Central memory CD8-positive, alpha-beta T cell (primary cell): ENCODE results near the gene PRPF40A.

Experiments used
- ATAC-seq: fragments of 150-1000 bp; cut with Tn5 transposase; replicated peaks from 2 replicates; pipeline ENCODE4 v1.10.0; 2022; ENCODE audit warnings: mild to moderate bottlenecking, moderate FRiP score, moderate number of reproducible peaks; ENCODE audit not compliant: poor library complexity, severe bottlenecking; ENCODE audit errors: extremely low read depth
- DNase-seq, 2 donors: peaks; one replicate each; pipeline ENCODE4 v3.0.0; 2021; ENCODE audit warnings: low spot score in 2 of 2
- H3K27ac Mint-ChIP-seq: one replicate; pipeline ENCODE4 v1.8.0; 2022; ENCODE audit warnings: low read depth, mild to moderate bottlenecking, moderate library complexity, mixed read lengths
- H3K27me3 Mint-ChIP-seq: one replicate; pipeline ENCODE4 v1.8.0; 2022; ENCODE audit warnings: mixed read lengths
- H3K36me3 Mint-ChIP-seq: one replicate; pipeline ENCODE4 v1.8.0; 2022; ENCODE audit warnings: mild to moderate bottlenecking, moderate library complexity, mixed read lengths; ENCODE audit not compliant: insufficient read depth
- H3K4me1 Mint-ChIP-seq: one replicate; pipeline ENCODE4 v1.8.0; 2022; ENCODE audit warnings: mixed read lengths
- H3K4me3 Mint-ChIP-seq: one replicate; pipeline ENCODE4 v1.8.0; 2022; ENCODE audit warnings: mild to moderate bottlenecking, moderate library complexity, mixed read lengths
- H3K9me3 Mint-ChIP-seq: one replicate; pipeline ENCODE4 v1.8.0; 2022; ENCODE audit warnings: mixed read lengths

Gene PRPF40A

GRCh38 chr2:152644189-152644873, 72.9 kb downstream of the PRPF40A start:
- peak overlapping the region; percentile 24 for H3K27ac Mint-ChIP-seq
- ATAC-seq (no peak), DNase-seq (no peak)
- no peaks in the 10 kb centered on the region for H3K4me1 Mint-ChIP-seq
- H3K36me3 Mint-ChIP-seq = peaks cover 9% of the 10 kb centered on the region
- no peak overlapping the region for H3K4me3 Mint-ChIP-seq
- H3K27me3 Mint-ChIP-seq = no peaks in the 10 kb centered on the region
- no peaks in the 10 kb centered on the region for H3K9me3 Mint-ChIP-seq

DNA sequence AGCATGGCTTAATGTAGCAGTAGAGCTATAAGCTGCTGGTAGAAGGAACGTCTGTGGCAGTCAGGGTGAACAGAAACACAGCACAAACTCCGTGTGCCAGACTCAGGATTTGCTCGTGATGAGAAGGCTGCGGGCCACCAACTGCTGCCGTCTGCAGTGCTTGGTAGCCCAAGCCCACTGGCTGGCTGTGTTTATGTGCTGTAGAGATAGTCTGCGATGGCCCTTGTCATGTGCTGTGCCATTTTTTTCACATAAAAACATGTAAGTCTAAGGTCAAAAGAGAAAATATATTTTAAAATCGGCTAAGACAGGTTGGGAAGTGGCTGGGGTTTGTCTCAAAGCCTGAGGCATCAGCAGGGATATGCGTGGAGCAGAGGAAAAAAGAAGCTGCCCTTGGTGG, 78.7 kb downstream of the PRPF40A start:
- no peak for DNase-seq
- peaks cover 9% of the 10 kb centered on the region for H3K27me3 Mint-ChIP-seq
- ATAC-seq = no peak
- H3K36me3 Mint-ChIP-seq = peaks cover 3% of the 10 kb centered on the region
- no peaks in the 10 kb centered on the region for H3K4me1 Mint-ChIP-seq
- no peak overlapping the region for H3K4me3 Mint-ChIP-seq
- no peak overlapping the region for H3K27ac Mint-ChIP-seq
- no peaks in the 10 kb centered on the region for H3K9me3 Mint-ChIP-seq

DNA sequence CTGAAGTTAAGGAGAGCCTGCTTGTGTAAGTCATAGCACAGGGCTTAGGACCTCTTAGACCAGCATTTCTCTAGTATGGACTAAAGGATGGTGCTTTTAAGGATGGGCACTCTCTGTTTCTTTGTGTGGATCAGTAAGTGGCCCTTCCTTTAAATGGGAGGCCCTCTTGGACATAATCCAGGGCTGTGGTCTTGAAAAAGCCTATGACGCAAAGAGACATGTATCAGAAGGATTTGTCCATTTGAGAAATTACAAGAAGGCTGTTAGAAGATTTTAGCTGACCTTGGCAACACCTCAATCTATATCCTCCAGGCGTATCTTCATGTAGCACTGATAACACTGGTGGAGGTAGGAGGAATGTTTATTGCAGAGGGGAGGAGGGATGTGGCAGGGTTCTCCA, 79.2 kb downstream of the PRPF40A start:
- Mint-ChIP-seq H3K27me3 (peaks cover 9% of the 10 kb centered on the region), H3K4me3 (no peak overlapping the region), H3K9me3 (no peaks in the 10 kb centered on the region), H3K4me1 (no peaks in the 10 kb centered on the region), H3K36me3 (peaks cover 3% of the 10 kb centered on the region), H3K27ac (no peak overlapping the region)
- no peak for DNase-seq
- ATAC-seq = no peak

DNA sequence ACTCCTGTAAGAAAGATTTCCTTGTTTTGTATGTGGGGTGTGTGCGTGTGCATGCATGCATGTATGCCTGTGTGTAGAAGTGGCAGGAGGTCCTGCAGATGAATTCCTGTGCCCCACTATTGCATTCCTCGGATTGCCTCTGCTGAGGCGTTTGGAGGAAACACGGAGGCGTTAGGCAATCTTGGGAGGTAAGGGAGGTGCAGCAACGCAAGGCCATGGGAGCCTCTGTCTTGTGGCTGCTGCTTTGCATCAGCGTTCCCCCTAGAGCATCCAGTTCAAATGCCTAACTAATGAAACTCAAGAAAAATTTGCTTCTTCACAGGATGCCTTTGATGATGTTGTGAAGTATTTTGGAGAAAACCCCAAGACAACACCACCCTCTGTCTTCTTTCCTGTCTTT, 80.0 kb downstream of the PRPF40A start:
- H3K4me1 Mint-ChIP-seq = no peaks in the 10 kb centered on the region
- no peak overlapping the region for H3K27ac Mint-ChIP-seq
- no peak for DNase-seq
- peaks cover 3% of the 10 kb centered on the region for H3K36me3 Mint-ChIP-seq
- ATAC-seq = no peak
- peaks cover 9% of the 10 kb centered on the region for H3K27me3 Mint-ChIP-seq
- no peaks in the 10 kb centered on the region for H3K9me3 Mint-ChIP-seq
- no peak overlapping the region for H3K4me3 Mint-ChIP-seq

DNA sequence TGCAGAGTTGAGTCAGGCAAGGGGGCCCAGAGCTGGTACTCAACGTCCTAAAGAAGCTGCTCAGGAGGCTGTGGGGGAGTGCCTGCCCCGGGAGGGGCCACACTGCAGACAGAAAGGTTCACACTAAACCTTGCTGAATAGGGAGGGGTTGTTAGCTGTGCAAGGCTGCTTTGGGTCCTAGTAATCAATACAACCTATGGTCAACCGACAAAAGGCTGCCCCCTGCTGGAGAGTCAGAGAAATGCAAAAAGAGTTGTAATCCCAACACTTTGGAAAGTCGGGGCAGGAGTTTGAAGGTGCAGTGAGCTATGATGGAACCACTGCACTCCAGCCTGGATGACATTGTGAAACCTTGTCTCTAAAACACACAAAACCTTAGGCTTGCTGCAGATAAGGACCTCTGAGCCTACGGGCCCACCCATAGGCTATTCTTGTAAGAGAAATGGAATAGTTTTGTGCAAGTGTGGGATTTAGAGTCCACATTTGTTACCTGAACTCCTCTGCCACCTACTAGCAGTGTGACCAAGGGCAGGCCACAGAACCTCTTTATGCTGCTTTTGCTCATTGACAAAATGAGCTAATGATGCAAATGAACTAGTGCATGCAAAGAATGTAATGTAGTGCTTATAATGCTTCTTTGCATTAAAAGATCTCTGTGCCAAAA, 81.5 kb downstream of the PRPF40A start:
- Mint-ChIP-seq H3K27ac (no peak overlapping the region), H3K27me3 (peaks cover 9% of the 10 kb centered on the region), H3K36me3 (no peaks in the 10 kb centered on the region), H3K4me1 (no peaks in the 10 kb centered on the region), H3K9me3 (no peaks in the 10 kb centered on the region), H3K4me3 (no peak overlapping the region)
- DNase-seq (peak; percentile 29 to 51), ATAC-seq (no peak)

DNA sequence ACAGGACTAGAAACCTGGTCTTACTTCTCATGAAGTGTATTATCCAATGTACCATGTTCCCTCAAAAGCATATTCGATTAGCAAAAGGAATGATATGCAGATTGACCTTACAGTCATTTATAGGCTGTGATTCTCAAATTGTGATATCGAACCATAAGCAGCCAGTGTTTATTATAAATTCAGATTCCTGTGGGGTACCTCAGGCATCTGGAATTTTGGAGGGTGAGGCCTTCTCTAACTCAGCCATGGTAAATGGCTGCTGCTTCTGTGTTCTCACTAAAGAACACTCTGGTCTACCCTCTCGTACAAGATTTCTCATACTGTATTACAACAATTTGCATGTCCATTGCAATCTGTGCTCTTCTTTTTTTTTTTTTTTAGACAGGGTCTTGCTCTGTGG, 84.5 kb downstream of the PRPF40A start:
- Mint-ChIP-seq H3K9me3 (no peaks in the 10 kb centered on the region), H3K27ac (no peak overlapping the region), H3K4me1 (no peaks in the 10 kb centered on the region), H3K4me3 (no peak overlapping the region), H3K27me3 (peaks cover 20% of the 10 kb centered on the region), H3K36me3 (no peaks in the 10 kb centered on the region)
- ATAC-seq (no peak), DNase-seq (no peak)

DNA sequence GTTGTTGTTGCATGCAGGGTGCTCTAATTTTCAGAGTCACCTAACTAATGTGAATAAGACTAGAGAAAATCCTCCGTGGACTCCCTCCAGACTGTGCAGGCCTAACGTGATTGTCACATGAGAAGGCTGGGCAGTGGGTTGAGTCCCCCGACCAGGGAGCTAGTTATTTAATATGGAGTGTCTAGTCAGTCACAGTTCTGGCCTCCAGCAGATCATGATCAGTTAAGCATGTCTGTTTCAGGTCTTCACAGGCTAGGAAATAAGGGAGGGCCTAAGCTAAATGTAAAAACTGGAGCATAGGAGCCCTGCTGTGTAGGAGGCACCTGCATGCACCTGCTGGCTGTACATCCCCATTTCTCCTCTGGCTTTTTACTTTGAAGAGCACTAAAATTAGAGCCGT, 86.8 kb downstream of the PRPF40A start:
- no peaks in the 10 kb centered on the region for H3K4me1 Mint-ChIP-seq
- ATAC-seq (no peak), DNase-seq (no peak)
- no peak overlapping the region for H3K27ac Mint-ChIP-seq
- no peak overlapping the region for H3K4me3 Mint-ChIP-seq
- peaks cover 17% of the 10 kb centered on the region for H3K27me3 Mint-ChIP-seq
- no peaks in the 10 kb centered on the region for H3K9me3 Mint-ChIP-seq
- no peaks in the 10 kb centered on the region for H3K36me3 Mint-ChIP-seq

GRCh38 chr2:152629202-152629601, 88.1 kb downstream of the PRPF40A start:
- Mint-ChIP-seq H3K27me3 (peaks cover 22% of the 10 kb centered on the region), H3K27ac (no peak overlapping the region), H3K9me3 (no peaks in the 10 kb centered on the region), H3K36me3 (no peaks in the 10 kb centered on the region), H3K4me1 (no peaks in the 10 kb centered on the region), H3K4me3 (no peak overlapping the region)
- ATAC-seq (no peak), DNase-seq (no peak)

GRCh38 chr2:152627351-152627957, 89.8 kb downstream of the PRPF40A start:
- DNase-seq = no peak
- H3K36me3 Mint-ChIP-seq = peaks cover under 1% of the 10 kb centered on the region
- ATAC-seq = no peak
- H3K27ac Mint-ChIP-seq = no peak overlapping the region
- no peak overlapping the region for H3K4me3 Mint-ChIP-seq
- peaks cover 27% of the 10 kb centered on the region for H3K27me3 Mint-ChIP-seq
- no peaks in the 10 kb centered on the region for H3K9me3 Mint-ChIP-seq
- H3K4me1 Mint-ChIP-seq = no peaks in the 10 kb centered on the region

GRCh38 chr2:152626911-152627339, 90.3 kb downstream of the PRPF40A start:
- DNase-seq (no peak), ATAC-seq (no peak)
- Mint-ChIP-seq H3K27ac (no peak overlapping the region), H3K4me3 (no peak overlapping the region), H3K4me1 (no peaks in the 10 kb centered on the region), H3K9me3 (no peaks in the 10 kb centered on the region), H3K36me3 (peaks cover 2% of the 10 kb centered on the region), H3K27me3 (peaks cover 32% of the 10 kb centered on the region)

GRCh38 chr2:152624805-152625204, 92.5 kb downstream of the PRPF40A start:
- no peak overlapping the region for H3K4me3 Mint-ChIP-seq
- peaks cover 2% of the 10 kb centered on the region for H3K36me3 Mint-ChIP-seq
- H3K27ac Mint-ChIP-seq = no peak overlapping the region
- no peaks in the 10 kb centered on the region for H3K9me3 Mint-ChIP-seq
- peaks cover 54% of the 10 kb centered on the region for H3K27me3 Mint-ChIP-seq
- DNase-seq (no peak), ATAC-seq (no peak)
- H3K4me1 Mint-ChIP-seq = no peaks in the 10 kb centered on the region

DNA sequence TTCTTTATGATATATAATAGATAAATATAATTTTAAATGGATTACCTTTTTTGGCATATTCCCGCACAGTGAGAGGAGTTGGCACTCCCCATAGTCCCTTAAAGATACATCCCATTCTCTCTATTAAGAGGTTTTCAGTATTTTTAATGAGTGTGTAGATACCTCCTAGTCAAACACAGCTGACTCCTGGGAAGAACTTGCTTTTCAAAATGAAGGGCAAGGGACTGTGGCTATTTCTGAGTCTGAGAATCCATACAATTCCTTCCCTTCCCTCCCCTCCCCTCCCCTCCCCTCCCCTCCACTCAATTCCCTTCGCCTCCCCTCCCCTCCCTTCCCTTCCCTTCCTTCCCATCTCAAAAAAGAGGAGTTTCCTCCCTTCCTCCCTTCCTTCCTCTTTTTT, 93.5 kb downstream of the PRPF40A start:
- Mint-ChIP-seq H3K4me3 (no peak overlapping the region), H3K27me3 (peaks cover 62% of the 10 kb centered on the region), H3K36me3 (peaks cover 2% of the 10 kb centered on the region), H3K4me1 (no peaks in the 10 kb centered on the region), H3K27ac (no peak overlapping the region), H3K9me3 (no peaks in the 10 kb centered on the region)
- no peak for ATAC-seq
- DNase-seq = no peak
